Hepatocyte (in vitro differentiated cells): ENCODE data around the gene HIBCH. TPM values are rescaled to one million over a fixed set of nuclear protein-coding genes. Genes with fewer than 3 reads are reported as not detected.

Experiments used
- DNase-seq: peaks from one replicate; pipeline ENCODE4 v3.0.0-alpha.2; 2016; ENCODE audit warnings: low spot score
- H2AFZ ChIP-seq: fragments of 200-600 bp; sonication (generic); 2 replicates; pipeline ENCODE4 v1.6.0; 2016; ENCODE audit warnings: antibody characterized with exemption, mild to moderate bottlenecking
- H3K27ac ChIP-seq: fragments of 200-600 bp; sonication (generic); 2 replicates; pipeline ENCODE4 v1.5.1; 2016; ENCODE audit warnings: mild to moderate bottlenecking
- H3K27me3 ChIP-seq: fragments of 200-600 bp; sonication (generic); 2 replicates; pipeline ENCODE4 v1.6.1; 2016
- H3K36me3 ChIP-seq: fragments of 200-600 bp; sonication (generic); replicated peaks from 2 replicates; pipeline ENCODE4 v1.5.1; 2016; ENCODE audit warnings: low read depth; ENCODE audit not compliant: insufficient read depth
- H3K4me1 ChIP-seq: fragments of 200-600 bp; sonication (generic); 2 replicates; pipeline ENCODE4 v1.5.1; 2016; ENCODE audit warnings: mild to moderate bottlenecking, moderate library complexity; ENCODE audit not compliant: insufficient read depth
- H3K4me2 ChIP-seq: fragments of 200-600 bp; sonication (generic); 2 replicates; pipeline ENCODE4 v1.6.0; 2016
- H3K4me3 ChIP-seq: fragments of 200-600 bp; sonication (generic); 2 replicates; pipeline ENCODE4 v1.5.1; 2016; ENCODE audit warnings: mild to moderate bottlenecking
- H3K79me2 ChIP-seq: fragments of 200-600 bp; sonication (generic); 2 replicates; pipeline ENCODE4 v1.6.0; 2017; ENCODE audit warnings: mild to moderate bottlenecking
- H3K9me2 ChIP-seq: fragments of 200-600 bp; sonication (generic); replicated peaks from 2 replicates; pipeline ENCODE4 v1.6.0; 2017; ENCODE audit warnings: mild to moderate bottlenecking; ENCODE audit not compliant: insufficient read depth
- H3K9me3 ChIP-seq: fragments of 200-600 bp; sonication (generic); 2 replicates; pipeline ENCODE4 v1.5.1; 2016; ENCODE audit warnings: low read depth, mild to moderate bottlenecking
- H4K20me1 ChIP-seq: fragments of 200-600 bp; sonication (generic); 2 replicates; pipeline ENCODE4 v1.6.0; 2016; ENCODE audit warnings: mild to moderate bottlenecking; ENCODE audit not compliant: insufficient read depth, poor library complexity, severe bottlenecking
- CTCF ChIP-seq: fragments of 200-600 bp; sonication (generic); IDR thresholded peaks from 2 replicates; pipeline ENCODE4 v1.5.1; 2016; ENCODE audit warnings: antibody characterized with exemption, mild to moderate bottlenecking; ENCODE audit not compliant: poor library complexity
- EZH2 ChIP-seq: fragments of 200-600 bp; sonication (generic); IDR thresholded peaks from 2 replicates; pipeline ENCODE4 v1.6.1; 2016; ENCODE audit warnings: antibody characterized with exemption, mild to moderate bottlenecking, borderline replicate concordance
- EZH2phosphoT487 ChIP-seq: fragments of 200-600 bp; sonication (generic); IDR thresholded peaks from one replicate; pipeline ENCODE4 v1.6.1; 2018; ENCODE audit warnings: antibody characterized with exemption, mild to moderate bottlenecking, low read depth, moderate library complexity; ENCODE audit not compliant: unreplicated experiment, severe bottlenecking
- WGBS: methylation state at CpG from one replicate; pipeline ENCODE4 v1.1.6; 2016; ENCODE audit warnings: low lambda C conversion rate; ENCODE audit errors: missing lambda C conversion rate; 5-methylcytosine and 5-hydroxymethylcytosine counted together
- polyA plus RNA-seq: library from polyadenylated mRNA; unstranded; fragments of >200 nt; fragmentation: Nextera tagmentation; extraction: Ambion mirVana; gene quantifications from 2 replicates; pipeline ENCODE4 v1.2.1, GENCODE V29; 2016
- total RNA-seq: library from RNA; depleted of rRNA; stranded (reverse); fragments of >200 nt; gene quantifications from 2 replicates; pipeline ENCODE4 v1.2.3, GENCODE V29; 2014

Gene HIBCH
- total and polyA plus RNA-seq, 2 experiments from 2014 or later = 30.9 to 57.0 TPM

- no peak overlapping the region for H2AFZ ChIP-seq
- no peak for TF ChIP-seq EZH2
- no peak for TF ChIP-seq EZH2phosphoT487
- no peak for TF ChIP-seq CTCF
- DNase-seq = no peak
- no peaks in the 10 kb centered on the region for H4K20me1 ChIP-seq
- H3K27ac ChIP-seq = no peak overlapping the region
- H3K4me1 ChIP-seq = no peaks in the 10 kb centered on the region
- H3K27me3 ChIP-seq = no peaks in the 10 kb centered on the region
- no peaks in the 10 kb centered on the region for H3K9me2 ChIP-seq
- 96% methylated on average over 3 of the region's 3 CpGs for WGBS
- H3K4me2 ChIP-seq = no peak overlapping the region
- H3K36me3 ChIP-seq = no peaks in the 10 kb centered on the region
- no peak overlapping the region for H3K4me3 ChIP-seq
- H3K79me2 ChIP-seq = no peaks in the 10 kb centered on the region
- no peaks in the 10 kb centered on the region for H3K9me3 ChIP-seq
Measured at GRCh38 chr2:190254063-190254850, 65.4 kb downstream of the HIBCH start.

- Histone ChIP-seq H3K79me2 (no peaks in the 10 kb centered on the region), H3K4me3 (no peak overlapping the region), H3K4me1 (no peaks in the 10 kb centered on the region), H3K4me2 (no peak overlapping the region), H4K20me1 (no peaks in the 10 kb centered on the region), H3K9me2 (no peaks in the 10 kb centered on the region), H3K9me3 (no peaks in the 10 kb centered on the region), H3K36me3 (no peaks in the 10 kb centered on the region), H3K27me3 (no peaks in the 10 kb centered on the region), H3K27ac (no peak overlapping the region), H2AFZ (no peak overlapping the region)
- 86% methylated on average over 2 of the region's 2 CpGs for WGBS
- no peak for TF ChIP-seq EZH2phosphoT487
- TF ChIP-seq EZH2 = no peak
- TF ChIP-seq CTCF = no peak
- no peak for DNase-seq
Measured at GRCh38 chr2:190250421-190250820, 69.2 kb downstream of the HIBCH start.

GRCh38 chr2:190235551-190236075 lies 84.0 kb downstream of the HIBCH start:
- no peak for DNase-seq
- H4K20me1 ChIP-seq = no peaks in the 10 kb centered on the region
- H3K4me3 ChIP-seq = no peak overlapping the region
- no peaks in the 10 kb centered on the region for H3K4me1 ChIP-seq
- 78% methylated on average over 2 of the region's 2 CpGs for WGBS
- no peaks in the 10 kb centered on the region for H3K36me3 ChIP-seq
- H3K9me2 ChIP-seq = no peaks in the 10 kb centered on the region
- no peaks in the 10 kb centered on the region for H3K79me2 ChIP-seq
- no peaks in the 10 kb centered on the region for H3K27me3 ChIP-seq
- TF ChIP-seq EZH2phosphoT487 = no peak
- TF ChIP-seq CTCF = no peak
- no peak for TF ChIP-seq EZH2
- no peaks in the 10 kb centered on the region for H3K9me3 ChIP-seq
- no peak overlapping the region for H2AFZ ChIP-seq
- no peak overlapping the region for H3K27ac ChIP-seq
- no peak overlapping the region for H3K4me2 ChIP-seq
